GM18519 (cell line): Measurements from ENCODE around the gene LPCAT2.

Experiments used
- ATAC-seq: cut with Tn5 transposase; IDR thresholded peaks from one replicate; pipeline ENCODE4 v1.9.1; 2021; ENCODE audit warnings: mild to moderate bottlenecking, moderate library complexity; ENCODE audit not compliant: unreplicated experiment, low FRiP score

The LPCAT2 gene

GRCh38 chr16:55502801-55503366, 6.0 kb upstream of the LPCAT2 start:
- no peak for ATAC-seq

- no peak for ATAC-seq
These were observed 4.9 kb upstream of the LPCAT2 start for GRCh38 chr16:55503726-55504550.

DNA sequence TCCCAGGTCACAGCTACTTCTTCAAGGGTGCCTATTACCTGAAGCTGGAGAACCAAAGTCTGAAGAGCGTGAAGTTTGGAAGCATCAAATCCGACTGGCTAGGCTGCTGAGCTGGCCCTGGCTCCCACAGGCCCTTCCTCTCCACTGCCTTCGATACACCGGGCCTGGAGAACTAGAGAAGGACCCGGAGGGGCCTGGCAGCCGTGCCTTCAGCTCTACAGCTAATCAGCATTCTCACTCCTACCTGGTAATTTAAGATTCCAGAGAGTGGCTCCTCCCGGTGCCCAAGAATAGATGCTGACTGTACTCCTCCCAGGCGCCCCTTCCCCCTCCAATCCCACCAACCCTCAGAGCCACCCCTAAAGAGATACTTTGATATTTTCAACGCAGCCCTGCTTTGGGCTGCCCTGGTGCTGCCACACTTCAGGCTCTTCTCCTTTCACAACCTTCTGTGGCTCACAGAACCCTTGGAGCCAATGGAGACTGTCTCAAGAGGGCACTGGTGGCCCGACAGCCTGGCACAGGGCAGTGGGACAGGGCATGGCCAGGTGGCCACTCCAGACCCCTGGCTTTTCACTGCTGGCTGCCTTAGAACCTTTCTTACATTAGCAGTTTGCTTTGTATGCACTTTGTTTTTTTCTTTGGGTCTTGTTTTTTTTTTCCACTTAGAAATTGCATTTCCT, 3.4 kb upstream of the LPCAT2 start:
- no peak for ATAC-seq

GRCh38 chr16:55506083-55506482, 2.8 kb upstream of the LPCAT2 start:
- no peak for ATAC-seq

DNA sequence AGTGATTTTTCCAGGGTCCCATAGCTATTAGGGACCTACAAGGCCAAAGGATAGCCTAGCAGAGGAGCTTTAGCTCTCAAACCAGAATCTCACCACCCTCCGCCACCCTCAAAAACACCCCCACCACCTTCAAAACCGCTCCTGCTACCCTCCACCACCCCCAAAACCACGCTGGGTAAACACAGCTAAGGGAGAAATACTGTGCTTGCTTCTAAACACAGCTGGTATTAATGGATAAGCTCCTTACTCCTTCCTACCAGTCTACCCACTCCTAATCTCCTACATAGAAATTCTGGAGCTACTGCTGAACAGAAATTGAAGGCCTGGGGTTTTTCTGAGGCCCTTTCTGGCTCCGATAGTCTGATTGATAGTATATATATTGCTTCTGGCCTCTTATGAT, 2.2 kb upstream of the LPCAT2 start:
- no peak for ATAC-seq

DNA sequence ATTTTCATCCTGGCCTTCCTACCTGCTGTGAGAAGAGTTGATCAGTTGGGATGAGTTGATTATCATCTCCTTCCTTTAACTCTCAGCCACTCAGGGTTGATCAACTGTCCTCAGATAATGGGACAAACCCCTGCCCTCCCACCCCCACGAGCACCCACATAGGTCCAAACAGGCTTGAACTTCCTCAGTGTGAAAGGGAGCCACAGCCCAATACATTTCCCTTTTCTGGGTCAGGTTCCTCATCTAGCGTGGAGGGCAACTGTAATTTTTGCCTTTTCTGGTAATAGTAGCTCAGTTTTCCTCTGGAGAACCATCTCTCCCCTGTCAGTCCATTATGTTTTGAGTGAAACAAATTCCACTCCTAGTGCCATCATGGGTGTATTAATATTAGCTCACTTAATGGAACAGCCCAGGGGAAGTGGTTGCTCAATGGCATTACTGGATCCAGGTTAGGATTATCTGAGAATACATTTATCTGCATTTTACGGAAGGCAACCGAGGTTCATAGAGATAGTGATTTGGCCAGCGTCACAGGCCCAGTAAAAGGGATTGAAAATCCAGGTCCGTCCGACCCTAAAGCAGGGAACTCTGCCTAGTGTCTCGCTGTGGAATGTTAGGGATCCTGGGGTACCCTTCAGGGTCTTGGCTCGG, 476 bp upstream of the LPCAT2 start:
- no peak for ATAC-seq

DNA sequence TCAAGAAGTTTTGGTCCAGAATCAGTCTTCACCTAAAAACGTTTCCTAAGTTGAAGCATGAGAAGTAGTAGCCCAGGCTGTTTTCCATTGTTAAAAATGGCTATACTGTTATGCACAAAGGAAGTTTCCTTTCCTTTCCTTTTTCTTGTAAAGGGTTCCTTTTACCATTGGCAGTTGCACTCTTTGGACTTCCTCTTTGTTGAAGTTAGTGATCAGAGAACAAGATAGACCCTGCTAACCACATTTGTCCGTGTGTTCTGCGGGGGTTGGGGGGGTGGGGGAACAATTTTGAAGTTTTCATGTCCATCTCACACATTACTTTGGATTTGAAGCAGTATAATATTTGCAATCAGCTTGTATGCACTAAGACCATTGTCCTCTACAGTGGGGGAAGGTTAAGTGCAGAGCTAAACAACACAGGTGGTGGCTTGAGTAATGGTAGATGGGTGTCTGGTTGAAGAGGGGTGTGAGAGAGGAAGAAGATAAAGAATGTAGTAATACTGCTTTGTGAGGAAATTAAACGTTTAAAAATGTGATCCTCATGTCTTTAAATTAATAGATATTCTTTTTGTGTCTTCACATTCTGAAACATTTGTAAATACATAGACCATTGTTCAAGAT, 1.4 kb downstream of the LPCAT2 start:
- no peak for ATAC-seq

GRCh38 chr16:55512941-55513340, 4.1 kb downstream of the LPCAT2 start:
- ATAC-seq = no peak

- no peak for ATAC-seq
These were observed 4.7 kb downstream of the LPCAT2 start for GRCh38 chr16:55513616-55514015.

DNA sequence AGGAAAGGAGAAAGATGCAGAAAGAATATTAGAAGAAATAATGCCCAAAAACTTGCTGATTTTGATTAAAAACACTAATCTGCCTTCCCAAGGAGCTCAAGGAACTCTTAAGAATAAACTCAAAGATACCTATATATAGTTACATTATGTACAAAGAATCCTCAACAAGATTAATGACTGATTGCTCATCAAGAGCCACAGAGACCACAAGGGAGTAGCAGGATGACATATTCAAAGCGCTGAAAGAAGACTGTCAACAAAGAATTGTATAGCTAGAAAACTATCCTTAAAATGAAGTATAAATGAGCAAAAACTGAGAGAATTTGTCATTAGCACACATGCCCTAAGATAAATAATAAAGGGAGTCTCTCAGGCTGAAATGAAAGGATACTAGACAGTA, 6.2 kb downstream of the LPCAT2 start:
- no peak for ATAC-seq

DNA sequence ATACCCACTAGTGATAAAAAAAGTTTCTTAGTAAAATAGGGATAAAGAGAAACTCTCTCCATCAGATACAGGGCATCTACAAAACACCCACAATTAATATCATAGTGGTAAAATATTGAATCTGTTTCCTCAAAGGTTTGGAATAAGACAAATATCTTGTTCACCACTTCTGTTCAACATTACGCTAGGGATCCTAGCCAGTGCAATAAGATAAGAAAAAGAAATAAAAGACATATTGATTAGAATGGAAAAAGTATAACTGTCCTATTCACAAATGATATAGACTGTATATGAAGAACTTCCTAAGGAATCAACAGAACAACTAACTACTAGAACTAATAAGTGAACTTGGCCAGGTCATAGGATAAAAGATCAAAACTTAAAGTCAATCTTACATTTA, 12.9 kb downstream of the LPCAT2 start:
- ATAC-seq = no peak

- ATAC-seq = no peak
These were observed 17.6 kb downstream of the LPCAT2 start for GRCh38 chr16:55526441-55526840.

DNA sequence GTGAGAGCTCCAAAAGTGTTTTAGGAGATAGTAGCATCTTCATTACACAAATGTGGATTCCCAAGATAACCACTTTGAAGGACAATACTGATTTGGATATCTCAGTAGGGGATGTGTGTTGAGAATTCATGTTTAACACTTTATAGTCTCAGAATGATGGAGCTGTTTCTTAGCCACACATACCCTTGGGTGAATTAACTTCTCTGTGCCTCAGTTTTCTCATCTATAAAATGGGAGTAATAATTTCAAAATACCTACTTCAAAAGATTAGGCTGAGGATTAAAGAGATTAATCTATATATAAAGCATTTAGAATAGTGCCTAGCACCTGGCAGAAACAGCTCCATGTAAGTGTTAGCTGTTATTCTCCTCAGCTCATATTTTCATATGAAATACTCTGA, 19.0 kb downstream of the LPCAT2 start:
- no peak for ATAC-seq

DNA sequence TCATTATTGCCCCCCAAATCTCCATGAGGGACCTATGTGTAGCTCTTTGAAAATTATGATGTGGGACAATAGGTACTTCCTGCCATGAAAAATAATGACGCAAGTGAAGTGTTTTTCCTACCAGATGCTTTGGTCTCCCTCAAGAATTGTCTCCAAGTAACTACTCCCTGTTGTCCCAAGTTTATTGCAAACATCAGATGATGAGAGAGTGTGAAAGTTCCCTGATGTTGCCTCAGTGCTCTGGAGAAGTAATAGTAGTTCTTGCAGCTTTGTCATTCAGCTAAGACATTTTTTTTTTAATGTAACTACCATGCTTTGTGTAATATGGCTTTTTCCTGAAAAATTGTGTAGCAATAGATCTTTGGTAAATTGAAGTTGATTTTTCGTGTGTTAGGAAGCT, 20.1 kb downstream of the LPCAT2 start:
- ATAC-seq = no peak

- ATAC-seq = no peak
These were observed 21.5 kb downstream of the LPCAT2 start for GRCh38 chr16:55530316-55530856.

DNA sequence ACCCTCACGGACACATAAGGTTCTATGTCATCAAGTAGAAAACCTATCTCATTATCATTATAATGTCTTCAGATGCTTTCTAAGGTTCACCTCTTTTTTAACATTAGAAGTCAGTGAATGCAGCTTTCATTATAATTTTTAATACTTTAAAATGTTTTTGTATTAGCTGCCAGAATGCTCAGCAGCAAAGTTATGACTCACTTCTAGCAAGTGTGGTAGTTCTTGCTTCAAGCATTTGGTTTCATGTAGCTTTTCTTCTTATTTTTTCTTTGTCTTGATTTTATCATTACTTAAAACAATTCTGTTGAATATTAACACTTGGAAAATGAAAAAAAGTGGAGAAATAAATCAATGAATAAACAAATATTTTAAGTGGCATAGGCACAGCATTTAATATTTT, 23.4 kb downstream of the LPCAT2 start:
- no peak for ATAC-seq

DNA sequence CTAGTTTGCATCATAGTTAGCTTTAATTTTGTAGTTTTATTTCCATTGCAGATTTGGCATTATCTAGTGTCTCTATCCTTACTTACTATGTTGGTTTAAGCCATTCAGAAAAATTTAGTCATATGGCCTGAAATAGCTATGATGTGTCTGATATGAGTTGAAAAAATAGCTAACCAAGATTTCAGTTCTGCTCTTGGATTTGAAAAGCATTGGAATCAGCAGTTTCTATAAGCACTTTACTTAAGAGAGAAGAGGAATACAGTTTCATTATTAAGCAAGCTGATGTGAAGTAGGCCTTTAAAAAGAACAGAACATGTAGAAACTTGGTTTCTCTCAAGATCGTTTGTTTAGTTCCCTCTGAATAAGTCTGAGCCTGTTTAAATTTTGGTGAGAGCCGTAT, 25.9 kb downstream of the LPCAT2 start:
- no peak for ATAC-seq

GRCh38 chr16:55539049-55539448, 30.2 kb downstream of the LPCAT2 start:
- ATAC-seq = no peak

GRCh38 chr16:55539488-55539887, 30.6 kb downstream of the LPCAT2 start:
- no peak for ATAC-seq

DNA sequence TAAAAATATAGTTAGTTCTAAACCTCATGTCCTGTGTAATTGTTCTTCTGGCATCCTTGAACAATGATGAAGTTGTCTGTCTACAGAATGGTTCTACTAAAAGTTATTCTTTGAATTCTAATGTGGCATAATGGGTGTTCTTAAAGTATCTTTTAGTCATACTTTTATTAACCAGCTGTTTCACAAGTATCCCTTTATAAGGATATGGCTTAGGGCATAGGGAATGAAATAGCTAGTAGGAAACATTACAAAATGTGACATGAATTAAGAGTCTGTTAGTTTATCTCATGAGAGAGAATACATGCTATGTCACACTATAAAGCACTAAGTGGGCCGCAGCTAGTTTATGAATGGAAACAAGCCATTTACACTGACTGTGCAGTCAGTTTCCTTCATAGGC, 31.3 kb downstream of the LPCAT2 start:
- ATAC-seq = no peak
